ENCODE measurements around the gene CFAP73. TPM values are rescaled to one million over a fixed set of nuclear protein-coding genes. Genes with fewer than 3 reads are reported as not detected.

CFAP73 gene
- total RNA-seq, 1 experiment from 2014 or later, result 0.10 TPM

DNA sequence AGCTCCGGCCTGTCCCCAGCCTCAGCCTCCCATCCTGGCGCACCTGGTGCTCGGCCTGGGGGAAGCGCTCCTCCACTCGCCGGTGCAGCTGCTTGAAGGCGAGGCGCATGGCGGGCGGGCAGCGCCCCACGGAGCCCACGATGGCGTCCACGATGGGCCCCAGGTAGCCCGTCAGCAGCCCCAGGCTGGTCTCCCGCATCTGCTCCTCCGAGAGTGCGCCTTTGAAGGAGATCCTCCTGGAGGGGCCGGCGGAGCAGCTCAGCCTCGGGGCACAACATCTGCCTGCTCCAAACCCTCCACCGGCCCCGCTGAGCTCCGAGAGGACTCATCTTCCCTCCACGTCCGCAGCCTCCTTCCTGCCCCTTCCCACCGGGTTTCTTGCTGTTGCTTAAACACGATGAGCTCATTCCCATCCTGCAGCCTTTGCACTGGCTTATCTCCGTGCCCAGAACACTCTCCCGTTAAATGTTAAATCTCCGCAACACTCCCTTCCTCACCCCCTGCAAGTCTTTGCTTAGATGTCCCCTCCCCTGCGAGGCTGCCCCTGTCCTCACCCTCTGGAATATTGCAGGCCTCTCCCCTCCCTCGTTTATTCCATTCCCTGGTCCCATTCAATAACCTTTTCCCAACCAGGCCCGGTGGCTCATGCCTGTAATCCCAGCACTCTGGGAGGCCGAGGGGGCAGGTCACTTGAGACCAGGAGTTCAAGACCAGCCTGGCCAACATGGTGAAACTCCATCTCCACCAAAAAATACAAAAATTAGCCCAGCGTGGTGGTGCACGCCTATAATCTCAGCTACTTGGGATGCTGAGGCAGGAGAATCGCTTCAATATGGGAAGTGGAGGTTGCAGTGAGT, 37.3 kb upstream of the CFAP73 start:
- intact Hi-C loops (cut with micrococcal nuclease; ENCODE audit: unreplicated experiment), result no loop called here
- H3K4me1 ChIP-seq (ENCODE audit: control insufficient read depth, insufficient read depth, low read length), result no peaks in the 10 kb centered on the region
- H3K27me3 ChIP-seq (ENCODE audit: control insufficient read depth, insufficient read depth, low read length), result no peaks in the 10 kb centered on the region
- ATAC-seq, result no peak
- ChIA-PET POLR2A (no interaction called here), CTCF (no interaction called here)
- DNase-seq (ENCODE audit: low read depth, low spot score), result no peak
- TF ChIP-seq SIN3A (IDR thresholded peaks at IDR 0.05; ENCODE audit: borderline replicate concordance, insufficient read depth, low read depth, low read length), result no peak
- TF ChIP-seq, protein P1, sequence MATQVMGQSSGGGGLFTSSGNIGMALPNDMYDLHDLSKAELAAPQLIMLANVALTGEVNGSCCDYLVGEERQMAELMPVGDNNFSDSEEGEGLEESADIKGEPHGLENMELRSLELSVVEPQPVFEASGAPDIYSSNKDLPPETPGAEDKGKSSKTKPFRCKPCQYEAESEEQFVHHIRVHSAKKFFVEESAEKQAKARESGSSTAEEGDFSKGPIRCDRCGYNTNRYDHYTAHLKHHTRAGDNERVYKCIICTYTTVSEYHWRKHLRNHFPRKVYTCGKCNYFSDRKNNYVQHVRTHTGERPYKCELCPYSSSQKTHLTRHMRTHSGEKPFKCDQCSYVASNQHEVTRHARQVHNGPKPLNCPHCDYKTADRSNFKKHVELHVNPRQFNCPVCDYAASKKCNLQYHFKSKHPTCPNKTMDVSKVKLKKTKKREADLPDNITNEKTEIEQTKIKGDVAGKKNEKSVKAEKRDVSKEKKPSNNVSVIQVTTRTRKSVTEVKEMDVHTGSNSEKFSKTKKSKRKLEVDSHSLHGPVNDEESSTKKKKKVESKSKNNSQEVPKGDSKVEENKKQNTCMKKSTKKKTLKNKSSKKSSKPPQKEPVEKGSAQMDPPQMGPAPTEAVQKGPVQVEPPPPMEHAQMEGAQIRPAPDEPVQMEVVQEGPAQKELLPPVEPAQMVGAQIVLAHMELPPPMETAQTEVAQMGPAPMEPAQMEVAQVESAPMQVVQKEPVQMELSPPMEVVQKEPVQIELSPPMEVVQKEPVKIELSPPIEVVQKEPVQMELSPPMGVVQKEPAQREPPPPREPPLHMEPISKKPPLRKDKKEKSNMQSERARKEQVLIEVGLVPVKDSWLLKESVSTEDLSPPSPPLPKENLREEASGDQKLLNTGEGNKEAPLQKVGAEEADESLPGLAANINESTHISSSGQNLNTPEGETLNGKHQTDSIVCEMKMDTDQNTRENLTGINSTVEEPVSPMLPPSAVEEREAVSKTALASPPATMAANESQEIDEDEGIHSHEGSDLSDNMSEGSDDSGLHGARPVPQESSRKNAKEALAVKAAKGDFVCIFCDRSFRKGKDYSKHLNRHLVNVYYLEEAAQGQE (IDR thresholded peaks at IDR 0.05; ENCODE audit: insufficient read depth in 1 of 2, low read depth in 2 of 2, low read length in 1 of 2), result no peak
- no peak for TF ChIP-seq POLR2AphosphoS5 (IDR thresholded peaks at IDR 0.05; ENCODE audit: low read depth, low read length)
- TF ChIP-seq TCF7L2 (IDR thresholded peaks at IDR 0.05; ENCODE audit: low read depth, low read length), result no peak
- no peak for TF ChIP-seq CTCF (IDR thresholded peaks at IDR 0.05)
- no TSS peak for BruUV-seq (replicated peaks)
- no peak overlapping the region for H3K27ac ChIP-seq (ENCODE audit: low read length)
- in situ Hi-C loops (cut with HindIII; ENCODE audit: low pct_unique_long_range_greater_than_20kb, low sequenced_read_pairs), result no loop called here
- no peaks in the 10 kb centered on the region for H3K36me3 ChIP-seq (ENCODE audit: control insufficient read depth, insufficient read depth, low read length)
- no peaks in the 10 kb centered on the region for H3K9me3 ChIP-seq (ENCODE audit: control insufficient read depth, insufficient read depth, low read depth, low read length)
- H3K4me3 ChIP-seq (ENCODE audit: low read depth in 2 of 2, low read length in 2 of 2), result no peak overlapping the region

DNA sequence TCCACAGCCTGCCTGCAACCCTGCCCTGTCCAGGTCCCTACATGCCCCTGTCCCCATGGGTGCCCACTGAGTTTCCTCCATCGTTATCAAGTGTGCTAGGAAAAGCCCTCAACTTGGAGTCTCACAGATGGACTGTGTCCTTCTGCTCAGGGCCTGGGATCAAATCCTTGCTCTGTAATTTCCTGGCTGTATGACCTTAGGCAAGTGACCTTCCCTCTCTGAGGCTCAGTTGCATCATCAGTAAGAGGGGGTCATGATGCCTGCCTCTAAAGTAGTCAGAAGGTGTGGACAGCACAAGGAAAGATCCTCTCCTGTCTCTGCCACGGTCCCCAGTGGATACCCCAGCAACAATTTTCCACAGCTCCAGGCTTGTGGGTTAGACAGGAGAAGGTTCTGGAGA, 36.1 kb upstream of the CFAP73 start:
- H3K27ac ChIP-seq (ENCODE audit: low read length), result no peak overlapping the region
- POLR2A ChIA-PET, result no interaction called here

More for the DNA sequence above, 36.1 kb upstream of the CFAP73 start:
- no peaks in the 10 kb centered on the region for H3K4me1 ChIP-seq (ENCODE audit: control insufficient read depth, insufficient read depth, low read length)
- TF ChIP-seq SIN3A (IDR thresholded peaks at IDR 0.05; ENCODE audit: borderline replicate concordance, insufficient read depth, low read depth, low read length), result no peak
- no peaks in the 10 kb centered on the region for H3K9me3 ChIP-seq (ENCODE audit: control insufficient read depth, insufficient read depth, low read depth, low read length)
- no TSS peak for BruUV-seq (replicated peaks)
- no peaks in the 10 kb centered on the region for H3K36me3 ChIP-seq (ENCODE audit: control insufficient read depth, insufficient read depth, low read length)
- no peak overlapping the region for H3K4me3 ChIP-seq (ENCODE audit: low read depth in 2 of 2, low read length in 2 of 2)
- no peaks in the 10 kb centered on the region for H3K27me3 ChIP-seq (ENCODE audit: control insufficient read depth, insufficient read depth, low read length)
- in situ Hi-C loops (cut with HindIII; ENCODE audit: low pct_unique_long_range_greater_than_20kb, low sequenced_read_pairs) (no loop called here), intact Hi-C loops (cut with micrococcal nuclease; ENCODE audit: unreplicated experiment) (no loop called here)
- DNase-seq (ENCODE audit: low read depth, low spot score), result no peak
- ATAC-seq, result no peak
- CTCF ChIA-PET, result no interaction called here
